ENCODE measurements around the gene EPB41L3.
"Not testable (repeated sequence)": the region's sequence is repeated elsewhere in the genome, so short reads cannot be mapped to it uniquely, and the experiment has no call there.

Gene EPB41L3

DNA sequence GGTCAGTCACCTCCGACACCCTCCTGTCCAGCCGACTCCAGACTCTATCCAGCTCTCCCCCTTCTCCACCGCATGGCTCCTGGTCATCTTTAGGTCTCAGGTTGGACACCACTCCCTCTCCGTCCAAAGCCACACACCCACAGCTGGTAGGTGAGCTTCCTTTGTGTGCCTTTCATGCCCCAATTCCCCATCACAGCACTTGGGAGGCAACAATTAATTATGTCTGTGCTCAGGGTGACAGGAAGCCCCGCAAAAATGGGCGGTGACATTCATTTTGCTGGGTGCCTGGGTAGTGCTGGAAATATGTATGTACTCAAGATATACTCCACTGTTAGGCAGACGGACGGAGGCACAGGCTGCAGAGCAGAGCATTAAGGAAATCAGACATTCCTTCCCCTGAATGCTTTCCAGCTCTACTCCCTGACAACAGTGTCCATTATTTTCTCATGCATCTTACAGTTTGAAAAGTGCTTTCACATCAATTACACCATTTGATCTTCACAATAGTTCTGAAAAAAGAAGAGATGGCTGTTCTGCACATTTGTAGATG is 13.1 kb downstream of the EPB41L3 start:
- DNase-seq: no peak

DNA sequence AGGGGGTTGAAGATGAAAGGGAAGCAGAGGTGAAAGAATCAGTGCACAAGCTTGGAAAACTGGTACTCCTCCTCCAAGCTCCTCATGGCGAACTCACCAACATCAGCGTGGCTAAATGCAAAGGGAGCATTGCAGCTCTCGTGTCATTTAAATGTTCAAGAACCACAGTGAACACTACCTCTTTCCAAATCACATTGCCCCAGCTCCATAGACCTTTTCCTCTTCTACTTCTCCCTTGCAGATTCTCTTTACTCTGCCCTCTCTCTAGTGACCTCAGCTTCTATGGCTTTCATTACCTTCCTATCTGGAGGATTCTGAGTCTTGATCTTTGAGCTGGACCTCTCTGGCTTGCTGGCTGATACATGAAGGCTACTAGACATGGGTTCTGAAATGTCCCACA is 14.3 kb downstream of the EPB41L3 start:
- no peak for DNase-seq

DNA sequence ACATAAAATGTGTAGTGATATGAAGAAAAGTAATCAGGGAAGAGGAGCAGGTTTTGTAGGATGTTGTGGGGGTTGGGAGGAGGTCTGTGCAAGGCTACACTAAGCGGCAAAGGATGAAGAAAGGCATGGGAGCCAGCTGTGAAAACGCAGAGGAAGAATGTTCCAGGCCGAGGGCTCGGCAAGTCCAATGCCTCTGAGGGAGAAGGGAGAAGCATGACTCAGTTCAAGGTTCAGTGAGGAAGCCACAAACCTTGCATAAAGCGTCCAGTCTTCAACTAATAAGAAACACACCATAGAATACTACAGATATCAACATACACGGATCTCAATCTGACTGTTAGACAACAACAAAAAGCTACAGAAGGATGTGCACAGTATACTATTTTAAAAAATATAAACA is 16.2 kb downstream of the EPB41L3 start:
- DNase-seq: no peak

DNA sequence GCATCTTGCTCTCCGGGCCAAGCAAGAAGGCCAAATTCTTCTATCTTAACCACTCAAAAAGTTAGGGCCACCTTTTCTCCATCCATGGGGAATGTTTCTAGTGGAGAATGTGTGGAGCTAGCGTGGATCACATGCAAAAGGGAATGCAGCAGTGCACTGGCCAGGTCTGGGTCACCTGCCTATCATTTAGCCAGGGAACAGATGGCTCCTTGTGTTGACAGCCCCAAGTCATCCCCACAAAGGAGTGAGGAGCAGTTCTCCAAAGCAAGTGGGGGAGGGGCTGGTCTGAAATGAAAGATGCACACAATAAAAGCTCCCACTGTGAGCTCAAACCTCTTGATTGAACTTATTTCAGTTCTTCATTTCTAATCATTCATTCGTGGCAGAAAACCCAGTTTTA is 19.1 kb downstream of the EPB41L3 start:
- DNase-seq: no peak

DNA sequence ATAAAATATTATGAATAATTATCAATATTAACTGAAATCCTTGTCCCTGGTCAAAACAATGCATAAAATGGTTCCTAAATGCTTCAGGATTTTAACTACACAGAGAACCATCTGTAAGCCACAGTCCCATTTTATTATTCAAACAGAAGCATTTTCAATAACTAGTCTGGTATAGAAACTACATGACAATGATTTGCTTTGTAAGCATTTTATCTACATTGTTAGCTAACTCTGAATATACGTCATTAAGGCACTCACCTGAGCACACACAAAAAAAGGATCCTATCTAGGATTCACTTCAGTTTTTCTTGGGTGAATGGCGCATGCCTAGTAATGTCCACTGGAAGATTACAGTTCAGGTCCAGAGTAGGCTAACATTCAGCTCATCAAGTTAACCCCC is 22.8 kb downstream of the EPB41L3 start:
- no peak for DNase-seq

DNA sequence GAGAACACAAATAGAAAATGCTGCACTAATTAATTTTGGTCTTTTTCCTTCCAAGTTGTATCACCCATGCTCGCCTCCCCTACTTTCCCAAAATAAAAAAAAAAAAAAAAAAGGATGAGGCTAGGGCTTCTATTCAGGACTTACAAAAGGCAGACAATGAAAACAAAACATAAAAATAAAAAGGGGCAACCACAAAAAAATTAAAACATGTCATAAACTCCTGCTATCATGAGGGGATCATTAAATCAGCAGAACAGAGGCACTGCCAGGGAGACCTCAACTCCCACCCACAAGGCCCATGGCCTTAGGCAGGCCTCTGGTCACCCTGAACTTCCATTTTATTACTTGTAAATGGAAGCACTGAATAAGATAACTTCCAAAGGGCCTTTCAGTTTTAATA is 23.3 kb downstream of the EPB41L3 start:
- no peak for DNase-seq

DNA sequence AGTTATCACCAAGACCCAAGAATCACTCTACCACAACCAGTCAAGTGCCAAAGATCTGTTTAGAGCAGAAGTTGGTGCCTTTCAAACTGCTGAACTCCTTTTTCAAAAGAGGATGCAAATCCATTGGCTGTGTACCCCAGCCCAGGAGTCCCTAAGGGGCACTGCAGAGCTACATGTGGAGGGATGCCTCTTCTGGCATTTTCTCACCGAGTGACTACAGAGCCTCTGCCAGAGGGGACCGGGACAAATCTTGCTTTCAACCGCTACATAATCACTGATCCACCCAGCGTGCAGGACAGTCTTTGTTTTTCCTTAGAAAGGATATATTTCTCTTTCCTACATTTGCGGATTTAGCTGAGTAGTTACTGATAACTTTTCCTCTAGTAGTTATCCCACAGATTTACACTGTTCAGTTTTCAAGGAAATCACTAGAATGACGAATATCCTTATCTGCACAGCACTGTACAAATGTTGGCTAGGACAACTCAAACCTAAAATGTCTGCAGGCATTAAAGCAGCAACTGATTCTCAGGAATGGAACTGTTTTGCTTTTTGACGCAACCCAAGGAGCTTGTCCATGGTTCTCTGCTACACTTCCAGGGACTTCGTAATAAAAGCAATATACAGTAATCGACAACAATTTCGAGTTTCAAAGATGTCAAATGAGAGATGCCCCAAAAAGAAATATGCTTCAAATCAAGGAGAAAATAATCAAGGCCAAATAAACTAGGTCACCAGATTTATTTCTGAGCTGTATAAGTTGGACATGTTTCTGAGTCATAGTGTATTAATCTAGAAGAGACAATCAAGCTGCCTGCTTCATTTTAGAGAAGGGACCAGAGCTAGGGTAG is 24.1 kb downstream of the EPB41L3 start:
- DNase-seq: no peak

DNA sequence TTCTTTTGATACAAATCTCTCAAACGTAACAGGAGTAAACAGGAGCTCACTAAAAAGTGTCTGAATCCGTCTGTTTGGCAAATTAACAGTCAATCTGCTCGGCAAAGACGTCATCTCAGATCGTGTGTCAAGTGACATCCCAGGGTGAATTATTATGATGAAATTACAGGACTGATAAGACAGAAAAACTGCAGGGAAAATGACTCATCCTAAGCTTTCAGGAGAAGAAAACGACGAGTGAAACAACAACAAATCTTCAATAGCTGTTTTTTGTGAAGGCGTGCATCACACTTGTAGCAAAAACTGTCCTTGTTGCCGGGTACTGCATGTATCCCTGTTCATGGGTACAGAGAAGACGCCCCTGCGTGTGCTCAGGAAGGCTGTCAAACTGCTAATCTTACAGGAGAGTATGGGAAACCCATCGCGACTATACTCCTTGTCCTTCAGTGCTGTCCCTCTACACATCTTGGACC is 24.9 kb downstream of the EPB41L3 start:
- no peak for DNase-seq

DNA sequence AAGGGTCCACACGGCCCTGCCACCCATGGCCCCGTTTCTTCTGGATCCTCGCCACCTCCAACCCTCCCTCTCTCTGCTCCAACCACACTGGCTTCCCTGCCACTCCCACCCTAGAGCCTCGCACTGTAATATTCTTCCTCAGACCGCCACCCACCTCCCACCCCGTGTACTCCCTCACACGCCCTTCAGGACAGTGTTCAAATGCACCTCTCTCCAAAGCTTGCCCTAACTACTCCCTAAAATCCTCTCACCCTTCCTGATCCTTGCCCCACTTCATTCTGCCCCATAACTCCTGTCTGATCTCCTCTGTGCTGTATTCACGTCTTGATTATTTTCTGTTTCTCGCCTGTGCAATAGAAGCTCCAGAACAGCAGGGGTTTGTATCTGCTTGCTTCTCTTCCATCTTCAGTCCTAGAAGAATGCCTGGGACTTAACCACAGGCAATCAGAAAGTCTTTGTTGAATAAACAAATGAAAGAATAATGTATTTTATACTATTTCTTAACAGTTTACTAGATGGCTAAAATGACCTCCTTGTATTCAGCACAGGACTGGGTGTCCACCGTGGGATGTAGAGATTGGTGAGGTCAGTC is 25.5 kb downstream of the EPB41L3 start:
- DNase-seq: no peak

DNA sequence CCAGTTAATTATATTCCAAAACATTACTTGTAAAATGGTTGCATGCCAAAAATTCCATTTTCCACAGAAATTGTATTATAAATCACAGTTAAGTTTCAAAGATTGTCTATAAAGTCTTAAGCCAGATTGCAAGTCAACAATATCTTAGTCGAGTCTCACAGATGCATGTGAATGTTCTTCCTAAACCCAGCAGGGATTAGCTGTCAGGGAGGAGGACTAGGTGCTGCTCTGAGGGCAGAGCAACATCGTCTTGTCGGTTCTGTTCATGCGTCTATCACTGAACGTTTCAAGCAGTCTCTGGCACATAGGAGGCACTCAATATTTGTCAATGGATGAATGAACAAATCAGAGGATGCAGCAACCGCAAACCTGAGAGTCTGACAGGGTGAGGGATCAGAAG is 27.0 kb downstream of the EPB41L3 start:
- DNase-seq: no peak

DNA sequence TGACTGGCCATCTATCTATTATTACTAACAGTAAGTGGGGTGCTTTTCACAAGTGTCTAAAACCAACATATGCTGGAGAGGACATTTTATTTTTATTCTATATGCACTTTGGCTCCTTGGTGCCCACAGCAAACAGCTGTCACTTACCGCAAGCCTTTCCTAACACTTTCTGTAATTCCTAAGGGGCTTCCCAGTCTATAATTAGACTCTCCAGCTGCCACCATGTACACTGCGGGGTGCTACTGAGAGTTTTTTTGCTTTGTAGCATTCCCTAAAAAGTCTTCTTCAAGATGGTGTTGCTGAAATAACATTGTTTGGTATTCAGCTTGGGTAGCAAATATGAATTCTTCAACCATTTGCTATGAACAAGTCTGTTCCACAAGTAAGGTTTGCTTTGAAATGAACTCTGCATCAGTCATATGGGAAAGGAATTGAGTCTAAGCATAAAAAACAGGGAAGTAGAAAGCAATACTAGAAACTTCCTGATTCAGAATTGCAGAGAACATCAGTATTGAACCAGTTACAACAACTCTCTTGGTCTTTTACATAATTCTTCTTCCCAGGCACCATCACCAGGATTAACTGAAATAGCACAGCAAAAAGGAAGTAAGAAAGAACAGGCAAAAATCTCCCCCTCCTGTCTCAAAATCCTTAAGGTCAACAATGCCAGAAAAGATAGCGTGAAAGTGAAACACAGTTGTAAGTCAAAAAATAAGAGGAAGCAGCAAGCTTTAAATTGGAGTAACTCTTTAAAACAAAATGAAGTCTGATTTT is 28.6 kb downstream of the EPB41L3 start:
- DNase-seq: peak; percentile 16

DNA sequence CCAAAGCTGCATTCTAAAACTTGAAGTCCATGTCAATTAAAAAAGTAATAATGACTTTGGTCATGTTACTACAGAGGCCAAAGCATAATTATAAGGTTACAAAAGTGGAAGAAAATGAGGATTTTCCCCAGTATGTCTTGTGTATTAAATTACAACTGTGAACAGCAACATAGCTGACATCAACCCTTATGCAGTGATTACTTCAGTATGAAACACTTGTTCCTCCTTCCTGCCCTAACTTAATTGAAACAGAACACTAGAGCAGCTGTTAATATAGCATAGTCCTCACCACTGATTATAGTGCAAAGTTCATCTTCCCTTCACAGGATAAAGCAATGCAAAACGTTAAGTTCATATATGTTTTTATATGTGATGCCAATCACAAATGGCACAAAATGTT is 29.9 kb downstream of the EPB41L3 start:
- DNase-seq: no peak

DNA sequence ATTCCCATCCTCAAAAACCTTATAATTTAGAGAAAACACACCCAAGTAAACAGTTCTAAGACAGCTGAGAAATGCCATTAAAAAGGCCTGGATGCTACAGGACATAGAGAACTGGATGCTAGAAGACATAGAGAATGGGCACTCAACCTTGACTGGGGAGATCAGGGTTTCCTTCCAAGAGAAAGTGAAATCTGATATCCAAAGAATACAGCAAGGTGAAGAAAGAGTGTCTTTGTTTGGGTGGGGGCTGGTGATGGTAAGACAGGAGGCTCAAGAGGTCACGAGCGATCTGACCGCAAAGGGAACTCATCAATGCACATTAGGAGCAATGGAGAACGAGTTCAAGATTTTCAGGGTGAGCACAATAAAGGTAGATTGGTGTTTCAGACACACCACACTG is 31.6 kb downstream of the EPB41L3 start:
- DNase-seq: no peak

DNA sequence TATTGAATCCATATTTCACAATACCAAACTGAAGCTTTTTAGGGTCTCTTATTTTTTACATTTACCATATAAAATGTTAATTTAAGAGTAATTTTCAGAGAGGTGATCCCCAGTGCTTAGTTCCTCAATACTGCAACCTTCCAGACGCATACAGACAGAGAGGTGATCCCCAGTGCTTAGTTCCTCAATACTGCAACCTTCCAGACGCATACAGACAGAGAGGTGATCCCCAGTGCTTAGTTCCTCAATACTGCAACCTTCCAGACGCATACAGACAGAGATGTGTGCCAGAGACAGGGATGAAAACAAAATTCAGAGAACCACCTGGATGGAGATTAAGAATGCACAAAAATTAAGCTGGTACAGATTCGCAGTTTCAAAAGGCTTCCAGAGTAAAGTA is 32.3 kb downstream of the EPB41L3 start:
- not testable (repeated sequence) for DNase-seq

DNA sequence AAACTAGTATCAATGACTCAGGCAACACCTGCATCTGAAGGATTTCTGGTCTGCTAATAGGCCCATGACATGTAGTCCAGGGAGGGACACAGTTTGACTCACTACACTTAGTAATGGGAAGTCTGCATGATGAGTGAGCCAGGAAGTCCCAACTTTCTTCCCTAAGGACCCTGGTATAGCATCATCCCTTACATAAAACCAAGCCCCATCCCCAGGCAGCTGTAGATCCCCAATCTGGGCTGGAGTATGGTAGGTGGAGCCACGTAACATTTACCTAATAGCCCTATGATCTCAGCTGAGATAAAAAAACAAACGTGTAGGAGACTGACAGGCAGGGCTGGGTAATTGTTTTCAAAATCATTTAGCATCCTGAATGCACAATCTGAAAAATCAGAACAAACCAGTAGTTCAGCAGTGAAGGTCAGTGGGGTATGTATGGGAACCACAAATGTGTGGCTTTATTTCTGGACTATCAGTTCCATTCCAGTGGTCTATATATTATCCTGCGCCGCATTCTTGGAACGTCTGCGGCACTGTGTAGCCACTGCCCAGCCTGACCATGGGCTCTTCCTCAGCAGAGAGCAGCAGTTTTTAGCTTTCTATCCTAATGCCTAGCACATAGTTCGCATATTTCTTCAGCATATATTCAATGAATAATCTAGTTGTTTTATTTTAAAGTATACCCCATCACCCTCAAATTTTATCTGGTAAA is 33.5 kb downstream of the EPB41L3 start:
- DNase-seq: no peak

DNA sequence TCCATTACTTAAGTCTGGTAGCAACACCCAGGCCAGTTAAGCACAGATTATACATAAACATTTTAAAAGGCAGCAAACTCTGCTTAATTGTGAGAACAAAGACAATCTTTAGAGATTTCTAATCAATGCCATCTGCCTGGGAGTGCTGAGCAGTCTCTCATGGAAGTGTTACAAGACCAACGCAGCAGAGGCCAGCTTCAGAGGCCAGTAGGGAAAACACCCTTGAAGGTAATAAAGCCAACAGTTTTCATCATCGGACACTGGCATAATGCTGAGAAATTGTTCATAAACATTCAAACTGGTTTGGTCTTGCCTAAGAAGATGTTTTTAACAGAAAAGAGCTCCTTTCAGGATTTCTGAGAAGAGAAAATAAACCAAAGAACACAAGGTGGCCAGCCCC is 35.0 kb downstream of the EPB41L3 start:
- no peak for DNase-seq

DNA sequence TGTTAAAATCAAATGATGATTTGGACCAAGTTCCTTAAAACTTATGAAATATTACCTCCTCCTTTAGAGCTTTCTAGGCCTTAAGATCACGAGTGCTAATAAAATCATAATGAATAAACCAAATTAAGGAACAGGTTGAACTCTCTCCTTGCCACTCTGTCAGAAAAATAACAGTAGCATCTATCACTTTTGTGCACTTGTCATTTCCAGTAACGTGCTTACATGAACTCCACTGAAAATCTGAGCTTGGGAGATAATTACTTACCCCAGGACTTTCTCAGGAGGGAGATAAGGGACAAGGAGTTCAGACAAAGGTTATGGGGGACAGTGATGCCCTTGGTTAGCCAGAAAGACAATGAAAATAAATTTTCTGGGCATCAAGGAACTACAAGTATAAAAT is 36.0 kb downstream of the EPB41L3 start:
- DNase-seq: no peak

DNA sequence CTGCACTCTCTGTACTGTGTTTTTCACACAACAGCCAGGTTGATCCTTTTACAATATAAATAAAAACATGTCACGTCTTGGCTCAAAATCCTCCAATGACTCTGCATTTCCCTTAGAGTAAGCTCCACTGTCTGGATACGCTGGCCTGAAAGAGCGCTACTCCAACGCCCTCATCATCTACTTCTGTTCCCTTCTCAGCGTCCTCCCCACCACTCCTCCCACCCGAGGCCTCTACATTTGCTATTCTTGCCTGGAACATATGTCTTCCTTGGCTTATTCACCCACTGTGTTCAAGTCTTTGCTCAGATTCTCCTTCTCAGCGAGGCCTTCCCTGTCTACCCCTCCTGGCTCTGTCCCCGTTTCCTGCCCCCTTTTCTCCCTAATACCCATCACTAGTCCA is 37.6 kb downstream of the EPB41L3 start:
- DNase-seq: no peak

DNA sequence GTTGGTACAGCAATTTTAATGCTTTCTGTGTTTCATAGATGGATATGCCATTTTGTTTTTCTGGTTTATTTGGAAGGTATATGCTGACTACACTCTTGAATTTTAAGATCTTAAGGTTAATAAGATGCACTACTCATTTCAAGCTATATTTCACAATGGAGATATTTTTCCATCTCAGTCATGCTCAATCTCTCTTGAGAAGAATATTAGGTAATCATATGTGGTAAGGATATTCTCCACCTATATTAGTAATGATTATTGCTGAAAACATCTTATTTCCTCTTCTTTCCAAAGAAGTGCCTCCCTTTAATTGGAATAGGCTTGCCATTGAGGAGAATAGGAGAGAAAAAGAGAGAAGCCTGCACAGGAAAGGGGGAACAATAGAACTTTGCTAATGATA is 40.1 kb downstream of the EPB41L3 start:
- no peak for DNase-seq

DNA sequence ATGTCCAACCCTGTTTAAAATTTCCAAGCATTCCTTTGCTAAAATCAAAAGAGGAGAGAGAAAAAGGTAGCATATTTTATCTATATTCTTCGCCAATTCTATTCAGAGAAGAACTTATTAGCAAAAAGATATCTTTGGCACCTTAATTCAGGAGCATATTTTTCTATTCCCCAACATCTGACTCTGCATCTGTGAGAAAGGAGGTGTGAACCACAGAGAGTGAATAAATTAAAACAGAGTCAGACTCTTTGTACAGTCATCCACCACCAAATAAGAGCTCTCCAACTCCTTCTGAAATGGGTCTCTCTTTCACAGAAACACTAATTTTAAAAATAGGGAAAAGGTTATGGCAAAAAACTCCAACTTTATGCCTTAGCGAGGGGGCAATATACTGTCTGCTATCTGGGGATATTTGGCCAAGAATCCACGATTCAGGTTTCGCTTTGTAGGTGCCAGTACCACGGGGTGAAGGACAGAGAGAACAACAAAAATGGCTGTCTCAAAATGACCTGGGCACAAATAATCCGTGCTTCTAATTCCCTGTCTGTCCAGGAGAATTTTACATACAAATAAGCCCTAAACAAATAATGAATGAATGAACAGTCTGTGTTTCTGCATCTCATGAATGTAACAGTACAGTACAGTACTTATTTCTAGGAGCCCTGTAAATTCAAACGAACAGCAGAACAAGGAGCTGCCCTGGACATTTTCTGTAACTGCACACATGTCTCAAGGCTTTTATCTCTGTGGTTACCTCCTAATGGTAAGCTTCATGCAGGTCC is 43.4 kb downstream of the EPB41L3 start:
- no peak for DNase-seq

DNA sequence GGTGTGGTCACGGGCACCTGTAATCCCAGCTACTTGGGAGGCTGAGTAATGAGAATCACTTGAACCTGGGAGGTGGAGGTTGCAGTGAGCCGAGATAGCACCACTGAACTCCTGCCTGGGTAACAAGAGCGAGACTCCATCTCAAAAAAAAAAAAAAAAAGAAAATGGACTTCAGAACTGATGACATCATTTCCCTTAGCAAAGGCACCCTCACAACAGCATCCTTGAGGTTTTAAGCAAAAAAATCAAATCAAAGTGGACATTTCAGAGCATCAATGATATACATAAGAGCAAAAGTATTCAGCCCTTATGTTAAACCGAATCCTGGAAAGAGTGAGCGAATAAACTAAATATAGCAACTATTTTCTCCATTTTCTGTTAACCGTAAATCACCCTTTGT is 45.3 kb downstream of the EPB41L3 start:
- DNase-seq: no peak

DNA sequence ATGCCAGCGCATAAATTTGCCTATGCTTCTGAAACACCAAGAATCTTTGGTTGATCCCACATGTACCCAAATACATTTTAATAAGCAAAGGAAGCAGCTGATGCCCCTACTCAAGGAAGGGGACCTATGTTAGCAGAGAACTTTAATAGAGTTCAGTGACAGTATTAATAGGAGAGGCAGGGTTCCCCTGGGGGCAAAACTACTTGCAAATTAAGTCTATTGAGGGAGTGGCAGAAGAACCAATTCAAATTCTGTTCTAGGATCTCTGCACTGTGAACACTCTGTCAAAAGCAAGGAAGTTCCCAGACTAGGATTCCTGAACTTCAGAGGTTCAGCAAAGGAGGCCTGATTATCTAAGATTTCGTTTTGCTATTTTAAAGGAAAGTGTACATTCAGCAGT is 47.5 kb downstream of the EPB41L3 start:
- no peak for DNase-seq

Data from DMS79 (cell line).